HUES6 (cell line): Measurements from ENCODE around the gene PARD3B.

Source experiments
- H3K27ac ChIP-seq: 2 replicates; pipeline ENCODE4 v1.7.0; 2013; ENCODE audit warnings: low read depth, mild to moderate bottlenecking, low read length, inconsistent platforms
- H3K27me3 ChIP-seq: 2 replicates; pipeline ENCODE4 v1.6.1; 2013; ENCODE audit warnings: low read length; ENCODE audit not compliant: control insufficient read depth, insufficient read depth
- H3K36me3 ChIP-seq: 2 replicates; pipeline ENCODE4 v1.6.1; 2013; ENCODE audit warnings: low read length; ENCODE audit not compliant: control insufficient read depth, insufficient read depth
- H3K4me1 ChIP-seq: 2 replicates; pipeline ENCODE4 v1.6.1; 2013; ENCODE audit warnings: low read length; ENCODE audit not compliant: control insufficient read depth, insufficient read depth
- H3K4me3 ChIP-seq: 2 replicates; pipeline ENCODE4 v1.5.1; 2013; ENCODE audit warnings: low read depth, low read length
- H3K9ac ChIP-seq: one replicate; pipeline ENCODE4 v1.6.1; 2013; ENCODE audit warnings: mild to moderate bottlenecking, low read length
- H3K9me3 ChIP-seq: 2 replicates; pipeline ENCODE4 v1.6.1; 2013; ENCODE audit warnings: low read depth, low read length; ENCODE audit not compliant: control insufficient read depth, insufficient read depth

PARD3B gene, protein sequence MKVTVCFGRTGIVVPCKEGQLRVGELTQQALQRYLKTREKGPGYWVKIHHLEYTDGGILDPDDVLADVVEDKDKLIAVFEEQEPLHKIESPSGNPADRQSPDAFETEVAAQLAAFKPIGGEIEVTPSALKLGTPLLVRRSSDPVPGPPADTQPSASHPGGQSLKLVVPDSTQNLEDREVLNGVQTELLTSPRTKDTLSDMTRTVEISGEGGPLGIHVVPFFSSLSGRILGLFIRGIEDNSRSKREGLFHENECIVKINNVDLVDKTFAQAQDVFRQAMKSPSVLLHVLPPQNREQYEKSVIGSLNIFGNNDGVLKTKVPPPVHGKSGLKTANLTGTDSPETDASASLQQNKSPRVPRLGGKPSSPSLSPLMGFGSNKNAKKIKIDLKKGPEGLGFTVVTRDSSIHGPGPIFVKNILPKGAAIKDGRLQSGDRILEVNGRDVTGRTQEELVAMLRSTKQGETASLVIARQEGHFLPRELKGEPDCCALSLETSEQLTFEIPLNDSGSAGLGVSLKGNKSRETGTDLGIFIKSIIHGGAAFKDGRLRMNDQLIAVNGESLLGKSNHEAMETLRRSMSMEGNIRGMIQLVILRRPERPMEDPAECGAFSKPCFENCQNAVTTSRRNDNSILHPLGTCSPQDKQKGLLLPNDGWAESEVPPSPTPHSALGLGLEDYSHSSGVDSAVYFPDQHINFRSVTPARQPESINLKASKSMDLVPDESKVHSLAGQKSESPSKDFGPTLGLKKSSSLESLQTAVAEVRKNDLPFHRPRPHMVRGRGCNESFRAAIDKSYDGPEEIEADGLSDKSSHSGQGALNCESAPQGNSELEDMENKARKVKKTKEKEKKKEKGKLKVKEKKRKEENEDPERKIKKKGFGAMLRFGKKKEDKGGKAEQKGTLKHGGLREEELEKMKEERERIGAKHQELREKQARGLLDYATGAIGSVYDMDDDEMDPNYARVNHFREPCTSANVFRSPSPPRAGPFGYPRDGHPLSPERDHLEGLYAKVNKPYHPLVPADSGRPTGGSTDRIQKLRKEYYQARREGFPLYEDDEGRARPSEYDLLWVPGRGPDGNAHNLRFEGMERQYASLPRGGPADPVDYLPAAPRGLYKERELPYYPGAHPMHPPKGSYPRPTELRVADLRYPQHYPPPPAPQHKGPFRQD (N-terminal part only)

DNA sequence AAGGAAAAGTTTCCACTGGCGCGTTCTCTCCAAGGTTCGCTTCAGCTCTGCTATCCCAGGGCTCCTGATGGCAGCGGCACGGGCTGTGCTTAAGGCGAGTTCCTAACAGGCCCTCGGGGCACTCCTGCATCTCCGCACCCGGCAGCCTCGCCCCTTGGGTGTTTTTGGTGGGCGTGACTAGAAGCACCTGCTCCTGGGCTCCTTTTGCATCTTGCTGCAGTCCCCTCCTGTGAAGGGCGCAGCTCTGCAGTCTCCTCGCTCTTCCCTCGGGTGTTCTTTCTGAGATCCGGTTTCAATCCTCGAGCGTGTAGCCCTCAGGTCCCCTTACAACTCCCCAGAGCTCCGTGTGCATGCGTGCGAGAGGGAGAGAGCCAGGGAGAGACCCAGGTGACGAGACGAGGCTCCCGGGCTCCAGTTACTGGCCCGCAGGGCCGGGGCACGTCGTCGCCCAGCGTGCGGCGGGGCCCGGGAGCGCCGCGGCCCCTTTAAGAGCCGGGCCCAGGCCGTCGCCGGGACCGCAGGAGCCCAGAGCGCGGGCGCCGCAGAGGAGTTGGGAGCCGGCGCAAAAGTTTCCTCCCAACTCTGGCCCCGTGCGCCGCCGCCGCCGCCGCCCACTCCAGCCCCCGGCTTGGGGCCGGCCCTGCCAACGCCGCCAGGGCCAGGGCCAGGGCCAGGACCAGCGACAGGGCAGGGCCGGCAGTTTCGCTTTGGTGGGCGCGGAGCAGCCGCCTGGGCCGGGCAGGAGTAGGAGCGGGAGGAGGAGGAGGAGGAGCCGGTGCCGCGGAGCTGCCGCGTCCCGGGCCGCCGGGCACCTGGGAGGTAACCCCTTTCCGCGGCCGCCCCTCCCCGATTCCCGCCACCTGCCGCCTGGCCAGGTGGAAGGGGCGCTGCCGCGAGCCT is at the start of gene PARD3B:
Gene PARD3B (plus strand): TSS at position 515 of the 900 bp plus-strand sequence. CDS start 525 bp downstream, outside the sequence.
- Histone ChIP-seq H3K27ac (no peak within 1 kb of the TSS), H3K9me3 (no peaks in the 10 kb centered on the region), H3K9ac (peak within 1 kb of the TSS; percentile 58), H3K36me3 (no peaks in the 10 kb centered on the region), H3K27me3 (peaks cover 41% of the 10 kb centered on the region), H3K4me1 (peaks cover 29% of the 10 kb centered on the region), H3K4me3 (peak within 1 kb of the TSS; percentile 72)

DNA sequence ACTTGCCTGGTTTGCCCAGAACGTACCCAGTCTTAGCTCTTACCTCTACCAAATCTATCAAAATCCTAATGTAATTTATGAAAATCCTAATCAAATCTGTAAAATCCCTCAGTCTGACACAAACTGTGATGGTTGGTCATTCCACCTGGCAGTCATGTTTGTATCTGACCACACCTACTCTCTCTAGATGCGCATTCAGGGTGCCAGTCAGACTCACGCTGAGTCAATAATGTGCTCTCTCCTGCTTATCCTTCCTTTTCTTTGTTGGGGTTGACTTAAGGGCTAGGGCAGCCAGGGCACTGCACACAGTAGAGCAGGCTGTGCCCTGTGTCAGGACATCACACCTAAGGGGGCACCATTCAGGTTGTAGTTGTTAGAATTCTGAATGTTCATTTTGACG is 48.5 kb upstream of the PARD3B start:
- H3K36me3 ChIP-seq = no peaks in the 10 kb centered on the region
- H3K27me3 ChIP-seq = no peaks in the 10 kb centered on the region
- no peaks in the 10 kb centered on the region for H3K9me3 ChIP-seq

DNA sequence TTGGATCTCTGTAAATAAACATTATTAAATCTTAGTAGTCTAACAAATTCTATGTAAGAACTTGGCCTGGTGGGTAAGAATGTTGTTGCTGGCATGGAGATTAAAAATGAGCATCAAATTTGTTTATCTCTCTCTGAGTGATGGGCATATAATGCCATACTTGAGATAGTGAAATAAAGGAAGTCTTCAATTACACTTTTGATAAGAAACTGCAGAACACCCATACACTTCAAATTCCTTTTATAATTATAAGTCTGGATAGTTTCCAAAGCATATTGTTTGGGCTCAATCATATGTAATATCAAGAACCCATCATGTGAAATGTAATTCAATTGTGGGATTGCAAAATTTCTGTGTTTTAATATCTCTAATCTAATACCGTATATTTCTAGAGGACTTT is 47.4 kb upstream of the PARD3B start:
- no peak overlapping the region for H3K9ac ChIP-seq
- H3K9me3 ChIP-seq = no peaks in the 10 kb centered on the region
- H3K27me3 ChIP-seq = no peaks in the 10 kb centered on the region
- H3K4me3 ChIP-seq = no peak overlapping the region
- H3K27ac ChIP-seq = no peak overlapping the region
- no peaks in the 10 kb centered on the region for H3K36me3 ChIP-seq
- peaks cover 5% of the 10 kb centered on the region for H3K4me1 ChIP-seq

More for the DNA sequence above, 48.5 kb upstream of the PARD3B start:
- H3K4me1 ChIP-seq = peaks cover 5% of the 10 kb centered on the region
- H3K4me3 ChIP-seq = no peak overlapping the region
- H3K9ac ChIP-seq = no peak overlapping the region
- no peak overlapping the region for H3K27ac ChIP-seq

DNA sequence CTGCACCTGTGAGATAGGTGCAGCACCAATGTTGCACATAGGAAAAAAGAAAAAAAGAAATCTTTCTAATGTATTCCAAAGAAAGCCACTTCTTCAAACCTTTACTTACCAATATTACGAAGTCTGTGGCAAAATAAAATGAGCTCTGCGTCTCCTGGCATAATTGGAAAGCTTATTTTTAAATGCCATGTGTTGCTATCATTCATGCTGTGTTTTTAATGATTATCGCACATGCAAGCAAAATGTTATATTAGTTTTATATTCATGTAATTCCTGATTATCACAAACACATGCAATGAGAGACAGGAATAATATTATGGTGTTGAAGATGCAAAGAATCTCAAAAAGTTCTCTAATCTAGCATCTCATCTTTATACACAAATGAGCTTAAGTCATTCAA is 47.0 kb upstream of the PARD3B start:
- no peak overlapping the region for H3K27ac ChIP-seq
- H3K9me3 ChIP-seq = no peaks in the 10 kb centered on the region
- H3K4me1 ChIP-seq = peaks cover 5% of the 10 kb centered on the region
- no peaks in the 10 kb centered on the region for H3K36me3 ChIP-seq
- no peak overlapping the region for H3K9ac ChIP-seq
- H3K27me3 ChIP-seq = no peaks in the 10 kb centered on the region
- H3K4me3 ChIP-seq = no peak overlapping the region

DNA sequence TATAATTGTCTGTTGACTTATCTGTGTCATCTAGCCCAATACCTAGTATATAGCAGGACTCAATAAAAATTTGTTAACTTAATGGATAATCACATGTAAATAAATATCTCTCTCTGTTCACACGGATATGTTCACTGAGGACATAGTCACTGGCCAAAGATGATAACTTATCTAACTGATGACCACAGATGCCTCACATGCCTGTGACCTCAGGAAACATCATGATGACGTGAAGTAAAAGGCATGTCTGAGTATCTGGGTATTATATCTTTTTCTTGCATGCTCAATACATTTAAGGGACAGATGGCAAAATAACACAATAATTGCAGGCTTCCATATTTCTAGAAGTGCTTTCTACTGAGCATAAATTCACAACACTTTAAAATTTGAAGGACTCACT is 41.4 kb upstream of the PARD3B start:
- Histone ChIP-seq H3K9ac (no peak overlapping the region), H3K27me3 (no peaks in the 10 kb centered on the region), H3K27ac (no peak overlapping the region), H3K36me3 (no peaks in the 10 kb centered on the region), H3K4me1 (no peaks in the 10 kb centered on the region), H3K4me3 (no peak overlapping the region), H3K9me3 (no peaks in the 10 kb centered on the region)

DNA sequence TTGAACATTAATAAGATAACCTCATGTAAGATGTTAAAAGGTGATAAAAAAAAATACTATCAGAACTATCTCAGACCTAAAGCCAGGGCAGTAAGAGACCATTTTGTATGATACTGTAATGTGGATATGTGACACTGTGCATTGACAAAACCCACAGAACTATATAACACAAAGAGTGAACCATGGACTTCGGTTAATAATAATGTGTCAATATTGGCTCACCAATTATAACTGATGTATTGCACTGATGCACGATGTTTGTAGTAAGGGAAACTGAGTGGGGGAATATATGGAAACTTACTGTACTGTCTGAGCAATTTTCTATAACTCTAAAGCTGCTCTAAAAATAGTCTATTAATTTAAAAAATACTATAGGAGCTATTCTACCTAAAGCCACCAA is 40.7 kb upstream of the PARD3B start:
- Histone ChIP-seq H3K4me1 (no peaks in the 10 kb centered on the region), H3K27ac (no peak overlapping the region), H3K4me3 (no peak overlapping the region), H3K9me3 (no peaks in the 10 kb centered on the region), H3K36me3 (no peaks in the 10 kb centered on the region), H3K27me3 (no peaks in the 10 kb centered on the region), H3K9ac (no peak overlapping the region)

DNA sequence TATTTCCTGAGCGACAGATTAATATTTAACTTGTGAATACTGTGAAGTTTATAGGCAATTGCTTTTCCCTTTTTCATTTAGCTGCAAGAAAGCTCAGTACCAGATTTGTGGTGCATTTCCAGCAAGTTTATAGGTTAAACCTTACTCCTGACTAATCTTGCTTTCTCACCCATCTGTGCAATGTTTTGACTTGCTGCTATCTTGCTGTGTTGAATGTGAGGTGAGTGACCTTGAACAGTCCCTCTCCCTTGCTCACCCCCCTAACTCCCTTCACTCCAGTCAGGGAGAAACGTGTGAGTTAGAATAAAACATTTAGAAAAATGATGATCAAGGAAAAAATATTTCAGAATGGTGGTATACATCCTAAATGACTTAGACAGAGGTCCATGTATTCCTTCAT is 39.8 kb upstream of the PARD3B start:
- H3K36me3 ChIP-seq = no peaks in the 10 kb centered on the region
- no peak overlapping the region for H3K27ac ChIP-seq
- no peaks in the 10 kb centered on the region for H3K27me3 ChIP-seq
- no peak overlapping the region for H3K4me3 ChIP-seq
- no peaks in the 10 kb centered on the region for H3K4me1 ChIP-seq
- H3K9me3 ChIP-seq = no peaks in the 10 kb centered on the region
- no peak overlapping the region for H3K9ac ChIP-seq

DNA sequence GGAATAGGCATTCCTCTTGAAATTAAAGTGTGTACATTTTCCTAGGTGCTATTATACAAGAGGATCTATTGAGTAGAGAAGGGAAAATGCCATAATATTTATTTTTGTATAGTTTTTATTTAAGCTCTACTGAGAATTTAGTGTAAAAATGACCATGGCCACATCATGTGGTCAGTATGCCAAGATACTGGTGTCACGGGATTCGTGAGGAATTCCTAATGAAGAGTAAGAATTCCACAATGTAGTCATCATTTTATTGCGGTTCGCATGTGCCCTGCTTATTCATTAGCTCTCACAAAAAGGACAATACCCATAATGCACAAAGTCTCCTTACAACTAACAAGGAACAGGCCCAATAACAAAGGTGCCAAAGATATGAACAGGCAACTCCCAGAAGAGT is 39.3 kb upstream of the PARD3B start:
- H3K9me3 ChIP-seq = no peaks in the 10 kb centered on the region
- no peaks in the 10 kb centered on the region for H3K27me3 ChIP-seq
- no peaks in the 10 kb centered on the region for H3K4me1 ChIP-seq
- H3K4me3 ChIP-seq = no peak overlapping the region
- no peak overlapping the region for H3K27ac ChIP-seq
- H3K9ac ChIP-seq = no peak overlapping the region
- no peaks in the 10 kb centered on the region for H3K36me3 ChIP-seq

DNA sequence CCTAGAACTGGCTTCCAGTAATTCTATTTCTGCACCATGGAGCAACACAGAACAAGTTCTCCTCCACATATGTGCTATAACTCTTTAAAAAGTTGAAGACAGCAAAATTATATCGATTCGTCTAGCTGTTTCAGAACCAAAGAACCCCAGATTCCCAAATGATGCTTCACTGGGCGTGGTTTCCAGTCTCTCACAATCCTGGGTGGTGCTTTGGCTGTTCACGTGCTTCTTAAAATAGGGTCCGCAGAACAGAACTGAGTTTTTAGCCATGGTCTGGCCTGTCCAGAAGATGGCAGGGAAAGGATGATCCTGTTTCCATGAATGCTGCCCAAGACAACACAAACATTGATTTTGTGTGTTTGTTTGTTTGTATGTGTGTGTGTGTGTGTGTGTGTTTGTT is 37.6 kb upstream of the PARD3B start:
- H3K27me3 ChIP-seq = no peaks in the 10 kb centered on the region
- no peak overlapping the region for H3K9ac ChIP-seq
- no peak overlapping the region for H3K27ac ChIP-seq
- no peaks in the 10 kb centered on the region for H3K36me3 ChIP-seq
- H3K4me3 ChIP-seq = no peak overlapping the region
- H3K9me3 ChIP-seq = no peaks in the 10 kb centered on the region
- no peaks in the 10 kb centered on the region for H3K4me1 ChIP-seq

DNA sequence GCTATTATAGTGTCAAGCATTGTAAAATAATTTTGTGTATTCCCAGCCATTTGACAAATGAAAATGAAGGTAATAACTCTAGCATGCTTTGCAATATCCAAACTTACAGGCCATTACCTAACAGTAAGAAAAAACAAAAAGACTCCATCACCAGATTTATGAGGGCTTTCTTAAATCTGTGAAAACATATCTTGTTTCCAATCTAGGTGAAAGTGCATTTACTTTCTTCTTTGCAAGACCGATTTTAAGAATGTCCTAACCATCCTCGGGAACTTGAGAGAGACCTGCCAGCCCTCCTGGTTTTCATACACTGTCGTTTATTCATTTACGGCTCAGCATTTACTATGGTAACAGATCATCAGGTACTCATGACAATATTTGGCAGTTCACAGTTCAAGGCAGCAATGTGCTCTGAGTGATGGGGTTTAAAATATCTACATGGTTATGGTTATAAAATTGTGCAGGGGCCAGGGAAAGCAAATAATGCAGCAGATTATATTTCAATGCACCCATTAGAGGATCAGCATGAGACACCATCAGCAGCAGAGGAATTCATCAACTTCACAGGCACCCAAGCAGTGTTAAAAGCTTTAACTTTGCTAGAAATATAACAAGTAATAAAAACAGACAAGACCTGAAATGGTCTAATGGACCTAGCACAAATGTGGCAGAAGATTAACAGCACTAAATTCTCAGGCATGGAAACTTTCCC is 34.4 kb upstream of the PARD3B start:
- Histone ChIP-seq H3K36me3 (no peaks in the 10 kb centered on the region), H3K27me3 (no peaks in the 10 kb centered on the region), H3K27ac (no peak overlapping the region), H3K9ac (no peak overlapping the region), H3K4me3 (no peak overlapping the region), H3K9me3 (no peaks in the 10 kb centered on the region), H3K4me1 (no peaks in the 10 kb centered on the region)
